IMR-90 (cell line): ENCODE data around the gene PRKAG1.

Experiments used
- POLR2A ChIP-seq: IDR thresholded peaks from 2 replicates; pipeline ENCODE4 v1.6.1; 2012; ENCODE audit warnings: mild to moderate bottlenecking, low read depth, low read length
- TF ChIP-seq, protein P1 (sequence below): conservative IDR thresholded peaks from 2 replicates; pipeline ENCODE4 v1.5.1; 2012; ENCODE audit warnings: mild to moderate bottlenecking, low read depth, low read length, improper control_type of control experiment

DNA sequence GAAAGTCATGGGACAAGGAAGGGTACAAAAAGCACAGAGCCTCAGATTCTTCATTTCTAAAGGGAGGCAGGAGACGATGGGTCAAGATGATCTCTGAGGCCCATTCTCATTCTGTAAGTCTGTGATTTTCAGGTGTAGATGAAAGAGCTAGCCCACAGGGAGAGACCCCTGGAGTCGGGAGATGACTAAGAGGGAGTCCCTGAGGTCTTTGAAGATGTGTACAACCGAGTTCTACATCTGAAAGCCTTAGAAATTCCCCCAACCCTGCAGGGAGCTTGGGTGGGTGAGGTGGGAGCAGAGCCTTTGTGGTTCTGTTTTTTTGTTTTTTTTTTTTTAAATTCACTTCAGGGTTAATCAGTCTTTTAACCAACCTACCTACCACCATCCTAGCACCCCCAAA is 50.1 kb downstream of the PRKAG1 start:
- TF ChIP-seq, protein P1, sequence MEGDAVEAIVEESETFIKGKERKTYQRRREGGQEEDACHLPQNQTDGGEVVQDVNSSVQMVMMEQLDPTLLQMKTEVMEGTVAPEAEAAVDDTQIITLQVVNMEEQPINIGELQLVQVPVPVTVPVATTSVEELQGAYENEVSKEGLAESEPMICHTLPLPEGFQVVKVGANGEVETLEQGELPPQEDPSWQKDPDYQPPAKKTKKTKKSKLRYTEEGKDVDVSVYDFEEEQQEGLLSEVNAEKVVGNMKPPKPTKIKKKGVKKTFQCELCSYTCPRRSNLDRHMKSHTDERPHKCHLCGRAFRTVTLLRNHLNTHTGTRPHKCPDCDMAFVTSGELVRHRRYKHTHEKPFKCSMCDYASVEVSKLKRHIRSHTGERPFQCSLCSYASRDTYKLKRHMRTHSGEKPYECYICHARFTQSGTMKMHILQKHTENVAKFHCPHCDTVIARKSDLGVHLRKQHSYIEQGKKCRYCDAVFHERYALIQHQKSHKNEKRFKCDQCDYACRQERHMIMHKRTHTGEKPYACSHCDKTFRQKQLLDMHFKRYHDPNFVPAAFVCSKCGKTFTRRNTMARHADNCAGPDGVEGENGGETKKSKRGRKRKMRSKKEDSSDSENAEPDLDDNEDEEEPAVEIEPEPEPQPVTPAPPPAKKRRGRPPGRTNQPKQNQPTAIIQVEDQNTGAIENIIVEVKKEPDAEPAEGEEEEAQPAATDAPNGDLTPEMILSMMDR = no peak
- TF ChIP-seq POLR2A = no peak
